HCT116 (cell line): Measurements from ENCODE around the gene ANO9. TPM values are rescaled to one million over a fixed set of nuclear protein-coding genes. Genes with fewer than 3 reads are reported as not detected.

Experiments
- ATAC-seq: fragments of 200-7000 bp; cut with Tn5 transposase; 2 replicates; pipeline ENCODE4 v1.9.1; 2020; ENCODE audit warnings: mild to moderate bottlenecking, moderate library complexity
- BruUV-seq: library from RNA; stranded (reverse); fragments of 400-500 nt; replicated peaks from 2 replicates; lab custom pipeline; 2021; lab: Mats Ljungman, UMichigan
- CTCF ChIA-PET: fragments of 300-600 bp; sonication (Branson Sonifier 250); formaldehyde crosslinking; loops from one replicate; lab custom pipeline; 2021; ENCODE audit warnings: antibody characterized with exemption; lab: Charles Lee
- POLR2A ChIA-PET: fragments of 300-600, 350-600 bp; sonication (Branson Sonifier 250); formaldehyde crosslinking; loops from one replicate; lab custom pipeline; 2021; ENCODE audit warnings: antibody characterized with exemption; lab: Charles Lee
- RAD21 ChIA-PET, 2 experiments: fragments of 300-600 bp; sonication (Branson Sonifier 250); formaldehyde crosslinking; loops; one replicate each; lab custom pipeline; 2023; ENCODE audit warnings: low total read pairs in 2 of 2; ENCODE audit not compliant: uncharacterized antibody in 2 of 2, unreplicated experiment in 2 of 2, low non-redundant PET in 1 of 2; lab: Charles Lee
- DNase-seq: peaks from one replicate; pipeline ENCODE4 v3.0.0-alpha.2; 2010; ENCODE audit warnings: low read depth, low spot score
- H2AFZ ChIP-seq: fragments of 200-600 bp; shearing (Covaris generic), sonication (generic); 2 replicates; pipeline ENCODE4 v1.6.1; 2017; ENCODE audit warnings: low read depth, mixed run types, mixed read lengths, antibody characterized with exemption, low read length; ENCODE audit not compliant: poor library complexity, severe bottlenecking
- H3K27ac ChIP-seq: 2 replicates; pipeline ENCODE4 v1.5.1; 2012; ENCODE audit warnings: low read depth, low read length
- H3K27me3 ChIP-seq: fragments of 200-600 bp; sonication (generic); 2 replicates; pipeline ENCODE4 v1.6.1; 2016; ENCODE audit warnings: mixed run types, low read length, mixed read lengths; ENCODE audit not compliant: insufficient read depth
- H3K36me3 ChIP-seq, 2 experiments: fragments of 200-500 bp in 1 of 2; fragments of 200-600 bp in 1 of 2; sonication (Bioruptor generic) in 1 of 2; sonication (generic) in 1 of 2; 2 replicates each; pipeline versions ENCODE4 v1.5.1 to v1.6.1; 2014 to 2016; ENCODE audit warnings: low read length in 2 of 2, inconsistent platforms in 1 of 2, mixed read lengths in 1 of 2, mixed run types in 1 of 2; ENCODE audit not compliant: insufficient read depth in 2 of 2, control insufficient read depth in 1 of 2
- H3K4me1 ChIP-seq, 2 experiments: fragments of 200-600 bp in 1 of 2; sonication (generic) in 1 of 2; 2 replicates each; pipeline versions ENCODE4 v1.5.1 to v1.6.1; 2012 to 2017; ENCODE audit warnings: low read length in 2 of 2, inconsistent platforms in 1 of 2, mild to moderate bottlenecking in 1 of 2, mixed read lengths in 1 of 2, mixed run types in 1 of 2, moderate library complexity in 1 of 2; ENCODE audit not compliant: insufficient read depth in 2 of 2, control insufficient read depth in 1 of 2
- H3K4me2 ChIP-seq: fragments of 200-600 bp; sonication (generic); 2 replicates; pipeline ENCODE4 v1.6.1; 2017; ENCODE audit warnings: mixed run types, low read length, mixed read lengths
- H3K4me3 ChIP-seq, 2 experiments: fragments of 200-600 bp in 1 of 2; sonication (generic) in 1 of 2; replicated peaks in 1 of 2; 2 replicates each; pipeline ENCODE4 v1.5.1; 2011 to 2016; ENCODE audit warnings: low read length in 2 of 2, control low read depth in 1 of 2, low read depth in 1 of 2, mild to moderate bottlenecking in 1 of 2, mixed read lengths in 1 of 2, mixed run types in 1 of 2
- H3K79me2 ChIP-seq: fragments of 200-600 bp; sonication (generic); 2 replicates; pipeline ENCODE4 v1.6.1; 2017; ENCODE audit warnings: mild to moderate bottlenecking, mixed run types, low read length, moderate library complexity, mixed read lengths; ENCODE audit not compliant: insufficient read depth
- H3K9ac ChIP-seq: fragments of 200-600 bp; sonication (generic); 2 replicates; pipeline ENCODE4 v1.6.1; 2016; ENCODE audit warnings: low read length, mixed read lengths
- H3K9me2 ChIP-seq: fragments of 200-600 bp; sonication (generic), shearing (Covaris generic); 2 replicates; pipeline ENCODE4 v1.6.1; 2017; ENCODE audit warnings: mixed run types, mild to moderate bottlenecking, moderate library complexity; ENCODE audit not compliant: insufficient read depth
- H3K9me3 ChIP-seq, 2 experiments: fragments of 200-500 bp in 1 of 2; fragments of 200-600 bp in 1 of 2; sonication (Bioruptor generic) in 1 of 2; sonication (generic) in 1 of 2; 2 replicates each; pipeline ENCODE4 v1.6.1; 2014 to 2017; ENCODE audit warnings: low read length in 2 of 2, mixed read lengths in 2 of 2, inconsistent platforms in 1 of 2, low read depth in 1 of 2, mild to moderate bottlenecking in 1 of 2, mixed run types in 1 of 2, moderate library complexity in 1 of 2; ENCODE audit not compliant: control insufficient read depth in 1 of 2, insufficient read depth in 1 of 2
- H4K20me1 ChIP-seq: fragments of 200-600 bp; sonication (generic), shearing (Covaris generic); 2 replicates; pipeline ENCODE4 v1.6.1; 2017; ENCODE audit warnings: mixed run types, mild to moderate bottlenecking, moderate library complexity; ENCODE audit not compliant: insufficient read depth
- CBX3 ChIP-seq: IDR thresholded peaks from 2 replicates; pipeline ENCODE4 v1.6.1; 2012; ENCODE audit warnings: low read depth
- CEBPB ChIP-seq: IDR thresholded peaks from 2 replicates; pipeline ENCODE4 v1.6.1; 2012; ENCODE audit warnings: low read depth
- ELF1 ChIP-seq: IDR thresholded peaks from 2 replicates; pipeline ENCODE4 v1.6.1; 2012; ENCODE audit warnings: low read depth, borderline replicate concordance
- EZH2 ChIP-seq: fragments of 200-600 bp; sonication (generic); IDR thresholded peaks from 2 replicates; pipeline ENCODE4 v1.6.1; 2017; ENCODE audit warnings: antibody characterized with exemption, mixed run types
- EZH2phosphoT487 ChIP-seq: fragments of 200-600 bp; IDR thresholded peaks from 2 replicates; pipeline ENCODE4 v1.6.1; 2018; ENCODE audit warnings: antibody characterized with exemption, borderline replicate concordance
- FOSL1 ChIP-seq: IDR thresholded peaks from 2 replicates; pipeline ENCODE4 v1.6.1; 2012; ENCODE audit warnings: low read depth
- JUND ChIP-seq: IDR thresholded peaks from 2 replicates; pipeline ENCODE4 v1.6.1; 2012
- POLR2A ChIP-seq: IDR thresholded peaks from 2 replicates; pipeline ENCODE4 v1.7.0; 2011; ENCODE audit warnings: borderline replicate concordance; ENCODE audit not compliant: insufficient read depth, insufficient read length; ENCODE audit errors: extremely low read depth
- POLR2AphosphoS5 ChIP-seq: IDR thresholded peaks from 2 replicates; pipeline ENCODE4 v1.6.1; 2011; ENCODE audit warnings: mild to moderate bottlenecking, low read depth, low read length, moderate library complexity
- RAD21 ChIP-seq: IDR thresholded peaks from 2 replicates; pipeline ENCODE4 v1.6.1; 2012; ENCODE audit warnings: low read depth, mild to moderate bottlenecking
- SIN3A ChIP-seq: IDR thresholded peaks from 2 replicates; pipeline ENCODE4 v1.6.1; 2012; ENCODE audit warnings: low read depth
- SP1 ChIP-seq: IDR thresholded peaks from 2 replicates; pipeline ENCODE4 v1.6.1; 2012; ENCODE audit warnings: low read depth
- SRF ChIP-seq: IDR thresholded peaks from 2 replicates; pipeline ENCODE4 v1.6.1; 2012; ENCODE audit warnings: low read depth
- TCF7L2 ChIP-seq: IDR thresholded peaks from 2 replicates; pipeline ENCODE4 v1.7.0; 2011; ENCODE audit warnings: borderline replicate concordance, inconsistent platforms; ENCODE audit not compliant: insufficient read depth, insufficient read length; ENCODE audit errors: extremely low read depth
- ZBTB33 ChIP-seq: IDR thresholded peaks from 2 replicates; pipeline ENCODE4 v1.6.1; 2011; ENCODE audit warnings: mild to moderate bottlenecking, low read length, moderate library complexity; ENCODE audit not compliant: insufficient replicate concordance; ENCODE audit errors: extremely low read depth
- ZNF274 ChIP-seq: fragments of 200-500 bp; sonication (Bioruptor generic); IDR thresholded peaks from 2 replicates; pipeline ENCODE4 v1.6.1; 2014; ENCODE audit warnings: mild to moderate bottlenecking, low read depth, low read length, inconsistent platforms
- intact Hi-C: fragments of 100-400 bp; cut with micrococcal nuclease; formaldehyde crosslinking; loops from 2 replicates; pipeline ENCODE4 v1.10.0; 2022
- total RNA-seq: library from RNA; stranded (reverse); gene quantifications from one replicate; pipeline ENCODE4 v1.2.1, GENCODE V29; 2021; ENCODE audit not compliant: unreplicated experiment
- TF ChIP-seq, protein P1 (sequence below), 3 experiments: fragments of 200-600 bp in 1 of 3; sonication (generic) in 1 of 3; IDR thresholded peaks in 2 of 3; conservative IDR thresholded peaks in 1 of 3; 2 replicates each; pipeline ENCODE4 v1.5.1; 2012 to 2017; ENCODE audit warnings: low read depth in 2 of 3, low read length in 2 of 3, antibody characterized with exemption in 1 of 3, borderline replicate concordance in 1 of 3, control low read depth in 1 of 3, mild to moderate bottlenecking in 1 of 3, mixed read lengths in 1 of 3, mixed run types in 1 of 3, moderate library complexity in 1 of 3; ENCODE audit not compliant: insufficient read depth in 1 of 3

ANO9 gene
- total RNA-seq, 1 experiment from 2014 or later = 70.3 TPM

- ChIA-PET POLR2A (no interaction called here), RAD21 (no interaction called here), CTCF (no interaction called here)
- Histone ChIP-seq H3K4me3 (no peak overlapping the region), H3K9me3 (no peaks in the 10 kb centered on the region), H3K9me2 (no peaks in the 10 kb centered on the region), H3K79me2 (no peaks in the 10 kb centered on the region; the same call in 1 of the 2 replicates), H4K20me1 (no peaks in the 10 kb centered on the region), H3K27ac (no peak overlapping the region), H2AFZ (no peak overlapping the region), H3K4me2 (no peak overlapping the region), H3K36me3 (peaks cover 0 to 4% of the 10 kb centered on the region in 2 experiments; a peak in 2 of 4 replicates), H3K9ac (no peak overlapping the region), H3K4me1 (no peaks in the 10 kb centered on the region)
- no TSS peak for BruUV-seq
- DNase-seq = no peak
- no peak for ATAC-seq
- intact Hi-C loops = no loop called here
- TF ChIP-seq RAD21 (no peak), SRF (no peak), CEBPB (no peak), ZBTB33 (no peak), TCF7L2 (no peak), ZNF274 (no peak), POLR2A (no peak), EZH2phosphoT487 (no peak), FOSL1 (no peak), ELF1 (no peak), JUND (no peak), SP1 (no peak), POLR2AphosphoS5 (no peak), SIN3A (no peak), CBX3 (no peak), EZH2 (no peak)
- TF ChIP-seq, protein P1, sequence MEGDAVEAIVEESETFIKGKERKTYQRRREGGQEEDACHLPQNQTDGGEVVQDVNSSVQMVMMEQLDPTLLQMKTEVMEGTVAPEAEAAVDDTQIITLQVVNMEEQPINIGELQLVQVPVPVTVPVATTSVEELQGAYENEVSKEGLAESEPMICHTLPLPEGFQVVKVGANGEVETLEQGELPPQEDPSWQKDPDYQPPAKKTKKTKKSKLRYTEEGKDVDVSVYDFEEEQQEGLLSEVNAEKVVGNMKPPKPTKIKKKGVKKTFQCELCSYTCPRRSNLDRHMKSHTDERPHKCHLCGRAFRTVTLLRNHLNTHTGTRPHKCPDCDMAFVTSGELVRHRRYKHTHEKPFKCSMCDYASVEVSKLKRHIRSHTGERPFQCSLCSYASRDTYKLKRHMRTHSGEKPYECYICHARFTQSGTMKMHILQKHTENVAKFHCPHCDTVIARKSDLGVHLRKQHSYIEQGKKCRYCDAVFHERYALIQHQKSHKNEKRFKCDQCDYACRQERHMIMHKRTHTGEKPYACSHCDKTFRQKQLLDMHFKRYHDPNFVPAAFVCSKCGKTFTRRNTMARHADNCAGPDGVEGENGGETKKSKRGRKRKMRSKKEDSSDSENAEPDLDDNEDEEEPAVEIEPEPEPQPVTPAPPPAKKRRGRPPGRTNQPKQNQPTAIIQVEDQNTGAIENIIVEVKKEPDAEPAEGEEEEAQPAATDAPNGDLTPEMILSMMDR (IDR thresholded peaks at IDR 0.05 in 2 of 3, conservative IDR thresholded peaks at IDR 0.05 in 1 of 3; ENCODE audit: borderline replicate concordance in 1 of 3, insufficient read depth in 1 of 3, low read depth in 2 of 3, low read length in 2 of 3) = no peak
- TF ChIP-seq, all 23 proteins: peak for 0
- no peaks in the 10 kb centered on the region for H3K27me3 ChIP-seq
Observed at GRCh38 chr11:489610-490185, 47.9 kb upstream of the ANO9 start.
